GM12878 (cell line): Measurements from ENCODE around the gene ZNF548. TPM values are rescaled to one million over a fixed set of nuclear protein-coding genes. Genes with fewer than 3 reads are reported as not detected.

Experiments
- ATAC-seq: fragments of 200-7000 bp; cut with Tn5 transposase; 3 replicates; pipeline ENCODE4 v1.9.1; 2020; ENCODE audit warnings: mild to moderate bottlenecking, moderate library complexity
- BruUV-seq: library from RNA; stranded (reverse); fragments of 400-500 nt; replicated peaks from 2 replicates; lab custom pipeline; 2021; lab: Mats Ljungman, UMichigan
- CTCF ChIA-PET: fragments of 300-600 bp; sonication (Branson Sonifier 250); formaldehyde crosslinking; extraction: SDS; loops from one replicate; lab custom pipeline; 2021; ENCODE audit warnings: inconsistent platforms; lab: Yijun Ruan, JAX
- POLR2A ChIA-PET: fragments of 350-600 bp; formaldehyde crosslinking; extraction: SDS; loops from one replicate; lab custom pipeline; 2021; ENCODE audit warnings: inconsistent platforms; lab: Charles Lee
- RAD21 ChIA-PET: fragments of 300-600 bp; sonication (Branson Sonifier 250); formaldehyde crosslinking; loops from one replicate; lab custom pipeline; 2023; ENCODE audit warnings: antibody characterized with exemption; ENCODE audit not compliant: unreplicated experiment; lab: Charles Lee
- SMC1A ChIA-PET: fragments of 300-600 bp; sonication (Branson Sonifier 250); formaldehyde crosslinking; loops from one replicate; lab custom pipeline; 2023; ENCODE audit not compliant: unreplicated experiment, uncharacterized antibody; lab: Charles Lee
- DNase-seq: peaks from one replicate; pipeline ENCODE4 v3.0.0-alpha.2; 2011; ENCODE audit warnings: low read depth, low spot score
- FAIRE-seq: peaks from 3 replicates; lab custom pipeline; 2011; peaks lifted over from hg19 to GRCh38; lab: Jason Lieb, UNC
- H2AFZ ChIP-seq: 2 replicates; pipeline ENCODE4 v1.6.0; 2011; ENCODE audit warnings: low read depth, low read length, control low read depth; ENCODE audit not compliant: control insufficient read depth
- H3K27ac ChIP-seq: 2 replicates; pipeline ENCODE4 v1.5.1; 2011; ENCODE audit warnings: control low read depth; ENCODE audit not compliant: control insufficient read depth, insufficient read depth
- H3K27me3 ChIP-seq, 2 experiments: replicated peaks in 1 of 2; 2 replicates each; pipeline versions ENCODE4 v1.6.0 to v1.6.1; 2011; ENCODE audit warnings: low read length in 1 of 2; ENCODE audit not compliant: control insufficient read depth in 2 of 2, insufficient read depth in 2 of 2
- H3K36me3 ChIP-seq, 2 experiments: 2 replicates each; pipeline ENCODE4 v1.5.1; 2011; ENCODE audit warnings: low read length in 1 of 2; ENCODE audit not compliant: control insufficient read depth in 2 of 2, insufficient read depth in 2 of 2
- H3K4me1 ChIP-seq: 2 replicates; pipeline ENCODE4 v1.6.1; 2011; ENCODE audit warnings: mild to moderate bottlenecking, low read length, moderate library complexity, mixed read lengths; ENCODE audit not compliant: control insufficient read depth, insufficient read depth
- H3K4me2 ChIP-seq: 2 replicates; pipeline ENCODE4 v1.6.0; 2011; ENCODE audit warnings: control low read depth; ENCODE audit not compliant: control insufficient read depth, insufficient read depth
- H3K4me3 ChIP-seq: fragments of 200-600 bp; sonication (generic); 2 replicates; pipeline ENCODE4 v1.5.1; 2016
- H3K79me2 ChIP-seq: 2 replicates; pipeline ENCODE4 v1.6.0; 2011; ENCODE audit warnings: low read length; ENCODE audit not compliant: control insufficient read depth, insufficient read depth
- H3K9ac ChIP-seq: 2 replicates; pipeline ENCODE4 v1.8.0; 2011; ENCODE audit warnings: low read length, control low read depth, mixed read lengths; ENCODE audit not compliant: control insufficient read depth, insufficient read depth
- H3K9me3 ChIP-seq: replicated peaks from 3 replicates; pipeline ENCODE4 v1.5.1; 2011; ENCODE audit warnings: mild to moderate bottlenecking, low read length; ENCODE audit not compliant: control insufficient read depth, insufficient read depth
- H4K20me1 ChIP-seq: 2 replicates; pipeline ENCODE4 v1.6.0; 2011; ENCODE audit not compliant: control insufficient read depth, insufficient read depth
- CHD2 ChIP-seq: IDR thresholded peaks from 2 replicates; pipeline ENCODE4 v1.6.1; 2011; ENCODE audit warnings: low read depth, low read length, improper control_type of control experiment, borderline replicate concordance
- HDAC2 ChIP-seq: fragments of 200-600 bp; sonication (generic); IDR thresholded peaks from 2 replicates; pipeline ENCODE4 v1.6.1; 2017
- IKZF1 ChIP-seq: fragments of 450-650 bp; conservative IDR thresholded peaks from 2 replicates; pipeline ENCODE4 v1.6.1; 2017; ENCODE audit warnings: antibody characterized with exemption, mild to moderate bottlenecking
- NFIC ChIP-seq: IDR thresholded peaks from 2 replicates; pipeline ENCODE4 v1.6.1; 2012; ENCODE audit warnings: low read depth, mild to moderate bottlenecking, inconsistent platforms, low read length, moderate library complexity
- SP1 ChIP-seq: IDR thresholded peaks from one replicate; pipeline ENCODE4 v1.6.1; 2011; ENCODE audit warnings: low read depth, low read length
- SUPT20H ChIP-seq: IDR thresholded peaks from 2 replicates; pipeline ENCODE4 v1.6.1; 2011; ENCODE audit warnings: low read depth, mild to moderate bottlenecking, low read length, moderate library complexity, borderline replicate concordance; ENCODE audit not compliant: control insufficient read depth
- WGBS: methylation state at CpG from one replicate; pipeline ENCODE4 v1.1.6; 2016; ENCODE audit warnings: low lambda C conversion rate; ENCODE audit not compliant: insufficient replicate concordance, insufficient coverage; ENCODE audit errors: missing lambda C conversion rate; 5-methylcytosine and 5-hydroxymethylcytosine counted together
- in situ Hi-C: fragments of 300-500 bp; cut with MboI; formaldehyde crosslinking; loops from 9 replicates; pipeline ENCODE4 v1.14.3; 2018; ENCODE audit warnings: mixed read lengths
- intact Hi-C: fragments of 100-400 bp; cut with micrococcal nuclease; formaldehyde crosslinking; loops from one replicate; pipeline ENCODE4 v1.14.2; 2022; ENCODE audit not compliant: unreplicated experiment
- polyA plus RNA-seq, 11 experiments: library from polyadenylated mRNA; depleted of rRNA in 4 of 11; unstranded in 6 of 11; stranded (reverse) in 5 of 11; fragments of >200 nt; fragmentation: Nextera tagmentation in 4 of 11; fragmentation: Illumina TruSeq in 1 of 11; extraction: Ambion mirVana in 4 of 11; extraction: Trizol in 1 of 11; gene quantifications; 1 replicate in 1 of 11; 2 replicates in 10 of 11; pipeline versions ENCODE4 v1.2.1 to v1.2.3, GENCODE V29; 2011 to 2016; ENCODE audit warnings: inconsistent platforms in 2 of 11, missing spikeins in 2 of 11, low read depth in 1 of 11
- total RNA-seq, 4 experiments: library from RNA; depleted of rRNA in 3 of 4; stranded (reverse); fragments of >200 nt in 3 of 4; fragmentation: Illumina TruSeq in 1 of 4; extraction: Trizol in 1 of 4; gene quantifications; 2 replicates each; pipeline versions ENCODE4 v1.2.1 to v1.2.3, GENCODE V29; 2013 to 2021
- TF ChIP-seq, protein P1 (sequence below): fragments of 450-650 bp; IDR thresholded peaks from 2 replicates; pipeline ENCODE4 v1.6.1; 2016; ENCODE audit warnings: mild to moderate bottlenecking
- TF ChIP-seq, protein P2 (sequence below): fragments of 450-650 bp; IDR thresholded peaks from 2 replicates; pipeline ENCODE4 v1.6.1; 2018; ENCODE audit warnings: mild to moderate bottlenecking, low read depth, moderate library complexity; ENCODE audit not compliant: partially characterized antibody
- TF ChIP-seq, protein P3 (sequence below): IDR thresholded peaks from 2 replicates; pipeline ENCODE4 v1.6.1; 2012; ENCODE audit warnings: low read depth, low read length, improper control_type of control experiment

Gene ZNF548
- total and polyA plus RNA-seq, 10 of the 15 experiments (the other 5 are each of a cell fraction or from before 2014, with no cell fraction given), result 3.9 to 44.8 (median 16.5) TPM

DNA sequence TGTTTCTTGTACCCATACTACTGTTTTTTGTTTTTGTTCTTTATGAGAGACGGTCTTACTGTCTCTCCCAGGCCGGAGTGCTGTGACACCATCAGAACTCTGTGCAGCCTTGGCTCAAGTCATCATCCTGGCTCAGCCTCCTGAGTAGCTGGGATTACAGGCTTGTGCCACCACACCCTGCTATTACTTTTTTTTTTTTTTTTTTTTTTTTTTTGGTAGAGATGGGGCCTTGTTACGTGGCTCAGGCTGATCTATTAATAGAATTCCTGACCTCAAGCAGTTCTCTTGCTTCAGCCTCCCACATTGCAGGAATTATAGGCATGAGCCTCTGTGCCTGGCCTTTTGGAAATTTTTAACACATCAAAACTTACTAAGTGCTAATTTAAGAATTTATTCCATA, 41.5 kb upstream of the ZNF548 start:
- no peaks in the 10 kb centered on the region for H4K20me1 ChIP-seq
- WGBS, result 65% methylated on average over 3 of the region's 3 CpGs
- ChIA-PET POLR2A (interaction anchor here (1.0 kb wide), 1 partner anchor 8 kb away, joined by 4 read pairs; no protein-coding TSS in a partner anchor), RAD21 (no interaction called here), SMC1A (interaction anchor here (1.1 to 1.2 kb wide), 2 partner anchors 15 to 47 kb away, joined by 3 read pairs; partner anchors contain the start of genes TRAPPC2B and ZNF547), CTCF (no interaction called here)
- DNase-seq, result no peak
- BruUV-seq, result no TSS peak
- FAIRE-seq, result no peak
- no peaks in the 10 kb centered on the region; the same call in 2 of the 3 replicates for H3K9me3 ChIP-seq
- H2AFZ ChIP-seq, result no peak overlapping the region
- peaks cover 19% of the 10 kb centered on the region for H3K79me2 ChIP-seq
- no peak overlapping the region for H3K27ac ChIP-seq
- H3K4me1 ChIP-seq, result no peaks in the 10 kb centered on the region
- no peaks in the 10 kb centered on the region for H3K27me3 ChIP-seq
- no peak overlapping the region for H3K4me3 ChIP-seq
- no peak overlapping the region for H3K4me2 ChIP-seq
- no peak for ATAC-seq
- no peak for TF ChIP-seq SUPT20H
- TF ChIP-seq, protein P1, sequence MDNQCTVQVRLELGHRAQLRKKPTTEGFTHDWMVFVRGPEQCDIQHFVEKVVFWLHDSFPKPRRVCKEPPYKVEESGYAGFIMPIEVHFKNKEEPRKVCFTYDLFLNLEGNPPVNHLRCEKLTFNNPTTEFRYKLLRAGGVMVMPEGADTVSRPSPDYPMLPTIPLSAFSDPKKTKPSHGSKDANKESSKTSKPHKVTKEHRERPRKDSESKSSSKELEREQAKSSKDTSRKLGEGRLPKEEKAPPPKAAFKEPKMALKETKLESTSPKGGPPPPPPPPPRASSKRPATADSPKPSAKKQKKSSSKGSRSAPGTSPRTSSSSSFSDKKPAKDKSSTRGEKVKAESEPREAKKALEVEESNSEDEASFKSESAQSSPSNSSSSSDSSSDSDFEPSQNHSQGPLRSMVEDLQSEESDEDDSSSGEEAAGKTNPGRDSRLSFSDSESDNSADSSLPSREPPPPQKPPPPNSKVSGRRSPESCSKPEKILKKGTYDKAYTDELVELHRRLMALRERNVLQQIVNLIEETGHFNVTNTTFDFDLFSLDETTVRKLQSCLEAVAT, result no peak
- no peak for TF ChIP-seq CHD2
- TF ChIP-seq, protein P2, sequence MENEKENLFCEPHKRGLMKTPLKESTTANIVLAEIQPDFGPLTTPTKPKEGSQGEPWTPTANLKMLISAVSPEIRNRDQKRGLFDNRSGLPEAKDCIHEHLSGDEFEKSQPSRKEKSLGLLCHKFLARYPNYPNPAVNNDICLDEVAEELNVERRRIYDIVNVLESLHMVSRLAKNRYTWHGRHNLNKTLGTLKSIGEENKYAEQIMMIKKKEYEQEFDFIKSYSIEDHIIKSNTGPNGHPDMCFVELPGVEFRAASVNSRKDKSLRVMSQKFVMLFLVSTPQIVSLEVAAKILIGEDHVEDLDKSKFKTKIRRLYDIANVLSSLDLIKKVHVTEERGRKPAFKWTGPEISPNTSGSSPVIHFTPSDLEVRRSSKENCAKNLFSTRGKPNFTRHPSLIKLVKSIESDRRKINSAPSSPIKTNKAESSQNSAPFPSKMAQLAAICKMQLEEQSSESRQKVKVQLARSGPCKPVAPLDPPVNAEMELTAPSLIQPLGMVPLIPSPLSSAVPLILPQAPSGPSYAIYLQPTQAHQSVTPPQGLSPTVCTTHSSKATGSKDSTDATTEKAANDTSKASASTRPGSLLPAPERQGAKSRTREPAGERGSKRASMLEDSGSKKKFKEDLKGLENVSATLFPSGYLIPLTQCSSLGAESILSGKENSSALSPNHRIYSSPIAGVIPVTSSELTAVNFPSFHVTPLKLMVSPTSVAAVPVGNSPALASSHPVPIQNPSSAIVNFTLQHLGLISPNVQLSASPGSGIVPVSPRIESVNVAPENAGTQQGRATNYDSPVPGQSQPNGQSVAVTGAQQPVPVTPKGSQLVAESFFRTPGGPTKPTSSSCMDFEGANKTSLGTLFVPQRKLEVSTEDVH, result no peak
- TF ChIP-seq HDAC2, result no peak
- TF ChIP-seq, protein P3, sequence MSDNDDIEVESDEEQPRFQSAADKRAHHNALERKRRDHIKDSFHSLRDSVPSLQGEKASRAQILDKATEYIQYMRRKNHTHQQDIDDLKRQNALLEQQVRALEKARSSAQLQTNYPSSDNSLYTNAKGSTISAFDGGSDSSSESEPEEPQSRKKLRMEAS, result no peak
- no peak for TF ChIP-seq IKZF1
- no peak for TF ChIP-seq SP1
- no peak for TF ChIP-seq NFIC
- intact Hi-C loops (no loop called here), in situ Hi-C loops (no loop called here)
- peaks cover 0 to 6% of the 10 kb centered on the region in 2 experiments; a peak in 1 of 4 replicates for H3K36me3 ChIP-seq
- H3K9ac ChIP-seq, result no peak overlapping the region
